ENCODE data around the gene MYH13. TPM values are rescaled to one million over a fixed set of nuclear protein-coding genes. Genes with fewer than 3 reads are reported as not detected.

MYH13 gene
- total and polyA plus RNA-seq, 10 of the 15 experiments (the other 5 are each of a cell fraction or from before 2014, with no cell fraction given): 0.01 to 0.04 (median 0.03) TPM; not detected in 4

DNA sequence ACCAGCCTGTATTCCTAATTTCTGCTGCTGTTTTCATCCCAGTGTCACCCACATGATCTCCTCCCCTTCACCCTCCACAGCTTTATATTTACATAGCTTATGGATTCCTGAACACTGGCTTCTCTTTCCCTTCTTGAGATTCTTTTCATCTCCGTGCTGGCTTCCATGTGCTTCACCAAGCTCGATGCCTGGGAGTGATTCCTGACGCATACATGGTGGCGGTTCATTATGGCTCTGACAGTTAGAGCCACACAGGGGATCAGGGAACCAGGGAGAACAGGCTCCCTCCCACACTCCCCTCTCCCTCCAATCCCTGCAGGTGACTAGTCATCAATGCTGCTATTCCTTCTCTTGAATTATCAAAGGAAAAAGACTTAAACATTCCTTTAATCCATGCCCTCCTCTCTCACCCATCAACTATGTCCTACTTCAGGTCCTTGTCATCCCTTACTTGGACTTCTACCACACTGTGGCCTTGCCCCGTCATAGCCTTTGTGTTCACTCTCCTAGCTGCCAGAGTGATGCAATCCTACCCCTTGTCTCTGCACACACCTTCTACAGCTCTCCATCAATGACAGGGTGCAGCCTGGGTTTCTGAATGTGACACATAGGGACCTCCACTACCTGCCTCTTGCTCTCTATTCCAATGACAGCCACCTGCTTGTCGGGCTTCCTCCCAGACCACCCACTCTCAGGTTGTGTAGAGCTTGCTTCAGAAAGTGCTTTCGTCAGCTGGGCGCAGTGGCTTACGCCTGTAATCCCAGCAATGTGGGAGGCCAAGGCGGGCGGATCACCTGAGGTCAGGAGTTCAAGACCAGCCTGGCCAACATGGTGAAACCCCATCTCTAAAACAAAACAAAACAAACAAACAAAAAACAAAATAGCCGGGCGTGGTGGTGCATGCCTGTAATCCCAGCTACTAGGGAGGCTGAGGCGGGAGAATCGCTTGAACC is 43.6 kb downstream of the MYH13 start (continued):
- TF ChIP-seq PAX8 (IDR thresholded peaks at IDR 0.05) (no peak), KAT2A (conservative IDR thresholded peaks at IDR 0.05; ENCODE audit: control insufficient read depth, low read depth, low read length) (no peak)
- TF ChIP-seq, protein P1, sequence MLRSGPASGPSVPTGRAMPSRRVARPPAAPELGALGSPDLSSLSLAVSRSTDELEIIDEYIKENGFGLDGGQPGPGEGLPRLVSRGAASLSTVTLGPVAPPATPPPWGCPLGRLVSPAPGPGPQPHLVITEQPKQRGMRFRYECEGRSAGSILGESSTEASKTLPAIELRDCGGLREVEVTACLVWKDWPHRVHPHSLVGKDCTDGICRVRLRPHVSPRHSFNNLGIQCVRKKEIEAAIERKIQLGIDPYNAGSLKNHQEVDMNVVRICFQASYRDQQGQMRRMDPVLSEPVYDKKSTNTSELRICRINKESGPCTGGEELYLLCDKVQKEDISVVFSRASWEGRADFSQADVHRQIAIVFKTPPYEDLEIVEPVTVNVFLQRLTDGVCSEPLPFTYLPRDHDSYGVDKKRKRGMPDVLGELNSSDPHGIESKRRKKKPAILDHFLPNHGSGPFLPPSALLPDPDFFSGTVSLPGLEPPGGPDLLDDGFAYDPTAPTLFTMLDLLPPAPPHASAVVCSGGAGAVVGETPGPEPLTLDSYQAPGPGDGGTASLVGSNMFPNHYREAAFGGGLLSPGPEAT (IDR thresholded peaks at IDR 0.05; ENCODE audit: low read depth): no peak
- TF ChIP-seq, protein P2, sequence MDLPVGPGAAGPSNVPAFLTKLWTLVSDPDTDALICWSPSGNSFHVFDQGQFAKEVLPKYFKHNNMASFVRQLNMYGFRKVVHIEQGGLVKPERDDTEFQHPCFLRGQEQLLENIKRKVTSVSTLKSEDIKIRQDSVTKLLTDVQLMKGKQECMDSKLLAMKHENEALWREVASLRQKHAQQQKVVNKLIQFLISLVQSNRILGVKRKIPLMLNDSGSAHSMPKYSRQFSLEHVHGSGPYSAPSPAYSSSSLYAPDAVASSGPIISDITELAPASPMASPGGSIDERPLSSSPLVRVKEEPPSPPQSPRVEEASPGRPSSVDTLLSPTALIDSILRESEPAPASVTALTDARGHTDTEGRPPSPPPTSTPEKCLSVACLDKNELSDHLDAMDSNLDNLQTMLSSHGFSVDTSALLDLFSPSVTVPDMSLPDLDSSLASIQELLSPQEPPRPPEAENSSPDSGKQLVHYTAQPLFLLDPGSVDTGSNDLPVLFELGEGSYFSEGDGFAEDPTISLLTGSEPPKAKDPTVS (IDR thresholded peaks at IDR 0.05; ENCODE audit: low read depth, low read length): no peak
- TF ChIP-seq, protein P3, sequence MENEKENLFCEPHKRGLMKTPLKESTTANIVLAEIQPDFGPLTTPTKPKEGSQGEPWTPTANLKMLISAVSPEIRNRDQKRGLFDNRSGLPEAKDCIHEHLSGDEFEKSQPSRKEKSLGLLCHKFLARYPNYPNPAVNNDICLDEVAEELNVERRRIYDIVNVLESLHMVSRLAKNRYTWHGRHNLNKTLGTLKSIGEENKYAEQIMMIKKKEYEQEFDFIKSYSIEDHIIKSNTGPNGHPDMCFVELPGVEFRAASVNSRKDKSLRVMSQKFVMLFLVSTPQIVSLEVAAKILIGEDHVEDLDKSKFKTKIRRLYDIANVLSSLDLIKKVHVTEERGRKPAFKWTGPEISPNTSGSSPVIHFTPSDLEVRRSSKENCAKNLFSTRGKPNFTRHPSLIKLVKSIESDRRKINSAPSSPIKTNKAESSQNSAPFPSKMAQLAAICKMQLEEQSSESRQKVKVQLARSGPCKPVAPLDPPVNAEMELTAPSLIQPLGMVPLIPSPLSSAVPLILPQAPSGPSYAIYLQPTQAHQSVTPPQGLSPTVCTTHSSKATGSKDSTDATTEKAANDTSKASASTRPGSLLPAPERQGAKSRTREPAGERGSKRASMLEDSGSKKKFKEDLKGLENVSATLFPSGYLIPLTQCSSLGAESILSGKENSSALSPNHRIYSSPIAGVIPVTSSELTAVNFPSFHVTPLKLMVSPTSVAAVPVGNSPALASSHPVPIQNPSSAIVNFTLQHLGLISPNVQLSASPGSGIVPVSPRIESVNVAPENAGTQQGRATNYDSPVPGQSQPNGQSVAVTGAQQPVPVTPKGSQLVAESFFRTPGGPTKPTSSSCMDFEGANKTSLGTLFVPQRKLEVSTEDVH (IDR thresholded peaks at IDR 0.05; ENCODE audit: low read depth, partially characterized antibody): no peak
- TF ChIP-seq, protein P4, sequence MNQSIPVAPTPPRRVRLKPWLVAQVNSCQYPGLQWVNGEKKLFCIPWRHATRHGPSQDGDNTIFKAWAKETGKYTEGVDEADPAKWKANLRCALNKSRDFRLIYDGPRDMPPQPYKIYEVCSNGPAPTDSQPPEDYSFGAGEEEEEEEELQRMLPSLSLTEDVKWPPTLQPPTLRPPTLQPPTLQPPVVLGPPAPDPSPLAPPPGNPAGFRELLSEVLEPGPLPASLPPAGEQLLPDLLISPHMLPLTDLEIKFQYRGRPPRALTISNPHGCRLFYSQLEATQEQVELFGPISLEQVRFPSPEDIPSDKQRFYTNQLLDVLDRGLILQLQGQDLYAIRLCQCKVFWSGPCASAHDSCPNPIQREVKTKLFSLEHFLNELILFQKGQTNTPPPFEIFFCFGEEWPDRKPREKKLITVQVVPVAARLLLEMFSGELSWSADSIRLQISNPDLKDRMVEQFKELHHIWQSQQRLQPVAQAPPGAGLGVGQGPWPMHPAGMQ (IDR thresholded peaks at IDR 0.05; ENCODE audit: borderline replicate concordance): no peak

Data from GM12878 (cell line).